ENCODE data around the gene FBLN1.

DNA sequence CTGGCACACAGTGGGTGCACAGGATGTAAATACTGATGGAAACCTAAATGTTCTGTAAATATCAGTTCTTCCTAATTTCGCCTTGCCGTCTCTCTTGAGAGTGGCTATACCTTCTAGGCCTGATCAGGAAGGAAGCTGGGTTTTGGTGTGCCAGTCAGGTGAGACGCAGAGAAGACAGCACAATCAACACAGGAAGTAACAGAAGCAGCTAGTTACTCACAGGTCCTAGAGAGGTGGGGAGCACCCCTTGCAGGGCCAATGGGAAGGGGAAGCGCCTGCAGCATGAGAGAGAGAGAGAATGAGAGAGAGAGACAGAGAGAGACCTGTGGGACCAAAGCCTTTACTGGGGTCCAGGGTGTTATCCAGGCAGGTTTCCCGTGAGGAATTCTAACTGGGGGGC is 80.8 kb downstream of the FBLN1 start:
- TF ChIP-seq EZH2 (IDR thresholded peaks at IDR 0.05; ENCODE audit: borderline replicate concordance, low read depth, low read length, severe bottlenecking), result no peak
- TF ChIP-seq, protein P1, sequence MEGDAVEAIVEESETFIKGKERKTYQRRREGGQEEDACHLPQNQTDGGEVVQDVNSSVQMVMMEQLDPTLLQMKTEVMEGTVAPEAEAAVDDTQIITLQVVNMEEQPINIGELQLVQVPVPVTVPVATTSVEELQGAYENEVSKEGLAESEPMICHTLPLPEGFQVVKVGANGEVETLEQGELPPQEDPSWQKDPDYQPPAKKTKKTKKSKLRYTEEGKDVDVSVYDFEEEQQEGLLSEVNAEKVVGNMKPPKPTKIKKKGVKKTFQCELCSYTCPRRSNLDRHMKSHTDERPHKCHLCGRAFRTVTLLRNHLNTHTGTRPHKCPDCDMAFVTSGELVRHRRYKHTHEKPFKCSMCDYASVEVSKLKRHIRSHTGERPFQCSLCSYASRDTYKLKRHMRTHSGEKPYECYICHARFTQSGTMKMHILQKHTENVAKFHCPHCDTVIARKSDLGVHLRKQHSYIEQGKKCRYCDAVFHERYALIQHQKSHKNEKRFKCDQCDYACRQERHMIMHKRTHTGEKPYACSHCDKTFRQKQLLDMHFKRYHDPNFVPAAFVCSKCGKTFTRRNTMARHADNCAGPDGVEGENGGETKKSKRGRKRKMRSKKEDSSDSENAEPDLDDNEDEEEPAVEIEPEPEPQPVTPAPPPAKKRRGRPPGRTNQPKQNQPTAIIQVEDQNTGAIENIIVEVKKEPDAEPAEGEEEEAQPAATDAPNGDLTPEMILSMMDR (IDR thresholded peaks at IDR 0.05; ENCODE audit: extremely low read depth in 1 of 2, insufficient read depth in 1 of 2, low read depth in 1 of 2, low read length in 2 of 2), result no peak

Data from endothelial cell of umbilical vein (primary cell).